Lung (tissue), 12 donors: Measurements from ENCODE around the gene FHOD1. TPM values are rescaled to one million over a fixed set of nuclear protein-coding genes. Genes with fewer than 3 reads are reported as not detected.

Experiments used
- ATAC-seq: fragments of 200-7000 bp; cut with Tn5 transposase; one replicate; pipeline ENCODE4 v1.9.1; 2020; ENCODE audit warnings: moderate number of reproducible peaks; ENCODE audit not compliant: insufficient read depth, low FRiP score
- DNase-seq, 3 donors: peaks; one replicate each; pipeline ENCODE4 v3.0.0-alpha.2; 2013 to 2017
- H3K27ac ChIP-seq, 2 donors: one replicate each; pipeline ENCODE4 v1.5.1; 2013; ENCODE audit warnings: mild to moderate bottlenecking in 2 of 2, moderate library complexity in 2 of 2, control low read depth in 1 of 2, inconsistent platforms in 1 of 2, low read depth in 1 of 2, low read length in 1 of 2
- H3K27me3 ChIP-seq, 3 donors: one replicate each; pipeline ENCODE4 v1.5.1; 2013; ENCODE audit warnings: low read length in 2 of 3; ENCODE audit not compliant: control insufficient read depth in 3 of 3, insufficient read depth in 3 of 3
- H3K36me3 ChIP-seq, 4 donors: one replicate each; pipeline ENCODE4 v1.5.1; 2013; ENCODE audit warnings: low read length in 4 of 4, mild to moderate bottlenecking in 1 of 4, moderate library complexity in 1 of 4; ENCODE audit not compliant: control insufficient read depth in 4 of 4, insufficient read depth in 4 of 4
- H3K4me1 ChIP-seq, 5 donors: one replicate each; pipeline ENCODE4 v1.5.1; 2013; ENCODE audit warnings: low read length in 5 of 5, mild to moderate bottlenecking in 2 of 5, moderate library complexity in 1 of 5; ENCODE audit not compliant: control insufficient read depth in 5 of 5, insufficient read depth in 5 of 5
- H3K4me3 ChIP-seq: one replicate; pipeline ENCODE4 v1.5.1; 2013; ENCODE audit warnings: mild to moderate bottlenecking, control low read depth, moderate library complexity
- H3K9ac ChIP-seq, 2 donors: one replicate each; pipeline ENCODE4 v1.5.1; 2013; ENCODE audit warnings: low read length in 2 of 2, control low read depth in 1 of 2; ENCODE audit not compliant: insufficient read depth in 1 of 2
- H3K9me3 ChIP-seq, 4 donors: one replicate each; pipeline ENCODE4 v1.5.1; 2013; ENCODE audit warnings: low read length in 3 of 4, mild to moderate bottlenecking in 1 of 4, moderate library complexity in 1 of 4; ENCODE audit not compliant: control insufficient read depth in 4 of 4, insufficient read depth in 3 of 4
- CTCF ChIP-seq: IDR thresholded peaks from 2 replicates; pipeline ENCODE4 v1.5.1; 2012; ENCODE audit warnings: mild to moderate bottlenecking; ENCODE audit errors: control extremely low read depth, extremely low read depth
- WGBS, 2 donors: extraction: QIAGEN DNeasy Blood & Tissue Kit; methylation state at CpG; one replicate each; pipeline ENCODE4 v1.1.7; 2013; 5-methylcytosine and 5-hydroxymethylcytosine counted together
- polyA plus RNA-seq, 2 donors: library from polyadenylated mRNA; stranded (reverse); fragments of 200-250 nt; gene quantifications; one replicate each; pipeline ENCODE4 v1.2.1, GENCODE V29; 2013
- total RNA-seq, 2 donors: library from RNA; depleted of rRNA in 1 of 2; stranded (reverse); fragments of >200 nt in 1 of 2; gene quantifications; one replicate each; pipeline ENCODE4 v1.2.1, GENCODE V29; 2014 to 2021
- donor health status: control.
- donor health status: control.
- donor health status: Bipolar disorder and iron deficiency.
- donor health status: healthy.
- donor health status: DM: yes; HTN: yes; CAD: no.

FHOD1 gene
- total and polyA plus RNA-seq, 4 donors: 51.3 to 129 (median 65.5) TPM

- Histone ChIP-seq H3K9ac (peak within 1 kb of the TSS; percentile 40 to 61), H3K4me3 (peak within 1 kb of the TSS; percentile 98), H3K27ac (peak within 1 kb of the TSS; percentile 39 to 82), H3K27me3 (no peaks in the 10 kb centered on the region), H3K9me3 (no peaks in the 10 kb centered on the region), H3K36me3 (peaks cover 18 to 32% (median 23%) of the 10 kb centered on the region in 4 donors), H3K4me1 (peaks cover 8 to 23% (median 11%) of the 10 kb centered on the region in 5 donors)
- ATAC-seq: peak; percentile 98
- WGBS, 2 donors: 0 to 1% methylated on average over 43 to 54 of the region's 54 CpGs
- DNase-seq: peak; percentile 88 to 95 (median 91)
- TF ChIP-seq CTCF: peak; percentile 34
These were observed 55.1 kb downstream of the FHOD1 start, which contains the start of gene E2F4 for GRCh38 chr16:67191995-67192681. Gene E2F4, plus strand, starts transcription at chr16:67192155. Its CDS starts 73 bp downstream, at chr16:67192228.

- TF ChIP-seq CTCF: no peak
- H3K9ac ChIP-seq: no peak overlapping the region
These were observed 55.8 kb downstream of the FHOD1 start for GRCh38 chr16:67191411-67191994.

GRCh38 chr16:67190448-67191399, 56.6 kb downstream of the FHOD1 start:
- TF ChIP-seq CTCF: no peak
- Histone ChIP-seq H3K9ac (no peak overlapping the region), H3K4me1 (peaks cover 8 to 26% (median 12%) of the 10 kb centered on the region in 5 donors), H3K27me3 (no peaks in the 10 kb centered on the region), H3K36me3 (peaks cover 11 to 18% (median 13%) of the 10 kb centered on the region in 4 donors), H3K9me3 (no peaks in the 10 kb centered on the region), H3K4me3 (no peak overlapping the region), H3K27ac (peak overlapping the region in 1 of 2 donors; percentile 56)
- WGBS, 2 donors: 77% methylated on average over 13 of the region's 13 CpGs
- DNase-seq (no peak), ATAC-seq (no peak)

More at GRCh38 chr16:67191411-67191994, 55.8 kb downstream of the FHOD1 start:
- DNase-seq (no peak), ATAC-seq (no peak)
- H3K36me3 ChIP-seq: peaks cover 12 to 26% (median 18%) of the 10 kb centered on the region in 4 donors
- peaks cover 8 to 23% (median 11%) of the 10 kb centered on the region in 5 donors for H3K4me1 ChIP-seq
- H3K27ac ChIP-seq: no peak overlapping the region
- H3K9me3 ChIP-seq: no peaks in the 10 kb centered on the region
- 18 to 24% methylated on average over 9 of the region's 9 CpGs for WGBS, 2 donors
- H3K4me3 ChIP-seq: peak overlapping the region; percentile 26
- H3K27me3 ChIP-seq: no peaks in the 10 kb centered on the region
